HT1080 (cell line): Measurements from ENCODE around the gene RNF126. TPM values are rescaled to one million over a fixed set of nuclear protein-coding genes. Genes with fewer than 3 reads are reported as not detected.

Experiments used
- DNase-seq: peaks from one replicate; pipeline ENCODE4 v3.0.0-alpha.2; 2015; ENCODE audit warnings: low read depth
- total RNA-seq: library from RNA; depleted of rRNA; stranded (reverse); fragments of >200 nt; shearing (Covaris generic); gene quantifications from 2 replicates; pipeline ENCODE4 v1.2.3, GENCODE V29; 2014

Gene RNF126
- total RNA-seq, 1 experiment from 2014 or later = 130 TPM

- no peak for DNase-seq
These were observed 14.7 kb downstream of the RNF126 start for GRCh38 chr19:648305-648704.

GRCh38 chr19:647566-648284, 15.3 kb downstream of the RNF126 start:
- DNase-seq = no peak

GRCh38 chr19:646779-647565, 16.0 kb downstream of the RNF126 start:
- DNase-seq = no peak

- DNase-seq = no peak
These were observed 16.9 kb downstream of the RNF126 start for GRCh38 chr19:645912-646778.

- DNase-seq = no peak
These were observed 18.2 kb downstream of the RNF126 start for GRCh38 chr19:644789-645188.

- no peak for DNase-seq
These were observed 18.7 kb downstream of the RNF126 start for GRCh38 chr19:644363-644762.

GRCh38 chr19:643736-644135, 19.3 kb downstream of the RNF126 start:
- DNase-seq = no peak

GRCh38 chr19:642767-643727, 20.0 kb downstream of the RNF126 start:
- DNase-seq = no peak

- DNase-seq = no peak
These were observed 21.3 kb downstream of the RNF126 start for GRCh38 chr19:641702-642101.

- no peak for DNase-seq
These were observed 22.3 kb downstream of the RNF126 start for GRCh38 chr19:640606-641189.

- no peak for DNase-seq
These were observed 22.9 kb downstream of the RNF126 start for GRCh38 chr19:640161-640558.

- no peak for DNase-seq
These were observed 23.5 kb downstream of the RNF126 start, which contains the start of gene FGF22 for GRCh38 chr19:639253-640160. FGF22 (plus strand) TSS chr19:639879; CDS start chr19:639926, 47 bp downstream.

- DNase-seq = no peak
These were observed 24.1 kb downstream of the RNF126 start for GRCh38 chr19:638906-639252.

- DNase-seq = no peak
These were observed 27.9 kb downstream of the RNF126 start for GRCh38 chr19:634975-635652.

- DNase-seq = no peak
These were observed 29.0 kb downstream of the RNF126 start for GRCh38 chr19:633786-634639.

GRCh38 chr19:633068-633785, 29.8 kb downstream of the RNF126 start, which contains the start of gene POLRMT:
POLRMT (minus strand) TSS chr19:633537; CDS start chr19:633512, 25 bp downstream.
- peak; percentile 98 for DNase-seq

GRCh38 chr19:632579-633067, 30.4 kb downstream of the RNF126 start:
- DNase-seq = peak; percentile 52
